ENCODE measurements around the gene FXR2.

FXR2 gene

DNA sequence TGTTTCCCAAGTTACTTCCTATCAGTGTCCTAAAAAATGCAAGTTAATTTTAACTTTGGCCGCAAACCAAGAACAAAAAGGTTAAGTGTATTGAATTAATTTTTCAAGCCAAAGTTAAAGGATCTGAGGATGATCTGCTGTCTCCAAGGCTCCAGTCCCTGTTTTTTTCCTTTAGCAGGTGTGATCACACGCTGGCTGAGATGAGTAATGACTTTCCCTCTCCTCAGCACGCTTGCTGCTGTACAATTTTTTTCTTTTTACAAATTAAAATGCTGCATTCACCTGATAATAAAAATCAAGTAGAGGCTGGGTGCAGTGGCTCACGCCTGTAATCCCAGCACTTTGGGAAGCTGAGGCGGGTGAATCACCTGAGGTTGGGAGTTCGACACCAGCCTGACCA, 69.8 kb downstream of the FXR2 start:
- DNase-seq = no peak

Measured in AML-193 (cell line).